Fibroblast of pulmonary artery (primary cell): ENCODE results near the gene PTPRF.
A peak's percentile ranks its signal among the peaks of the same experiment; 100 is the strongest.

ENCODE experiments used
- DNase-seq: peaks from one replicate; pipeline ENCODE4 v3.0.0-alpha.2; 2010; ENCODE audit warnings: low read depth
- H3K4me3 ChIP-seq: replicated peaks from 2 replicates; pipeline ENCODE4 v1.5.1; 2011; ENCODE audit warnings: low read depth, mild to moderate bottlenecking, control low read depth, low read length, moderate library complexity
- CTCF ChIP-seq: IDR thresholded peaks from 2 replicates; pipeline ENCODE4 v1.5.1; 2011; ENCODE audit warnings: mild to moderate bottlenecking, control low read depth, low read length, inconsistent platforms; ENCODE audit errors: missing control alignments

Gene PTPRF

DNA sequence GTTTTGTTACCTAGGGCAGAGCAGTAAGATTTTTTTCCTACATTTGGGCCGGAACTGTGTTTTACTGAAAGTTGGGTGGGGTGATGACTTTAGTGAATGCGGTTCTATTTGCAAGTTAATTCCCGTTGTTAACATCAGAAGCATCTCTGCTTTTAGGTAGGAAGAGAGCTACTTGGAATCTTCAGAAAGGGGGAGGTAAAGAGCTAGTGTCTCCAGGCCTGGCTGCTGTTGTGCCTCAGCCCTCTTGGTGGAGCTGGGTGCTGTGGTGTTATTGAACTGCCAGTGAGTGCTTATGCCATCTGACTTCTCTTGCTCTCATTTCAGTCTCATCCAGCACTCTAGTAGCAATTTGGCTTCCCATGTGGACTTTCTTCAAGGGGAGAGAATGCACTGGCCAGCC, 122.7 kb downstream of the PTPRF start:
- H3K4me3 ChIP-seq = no peak overlapping the region
- TF ChIP-seq CTCF = peak; percentile 58
- DNase-seq = peak; percentile 56

GRCh38 chr1:43653893-43654292, 123.2 kb downstream of the PTPRF start:
- TF ChIP-seq CTCF = no peak
- H3K4me3 ChIP-seq = no peak overlapping the region
- DNase-seq = no peak

GRCh38 chr1:43655953-43656352, 125.3 kb downstream of the PTPRF start:
- no peak for DNase-seq
- H3K4me3 ChIP-seq = no peak overlapping the region
- no peak for TF ChIP-seq CTCF

GRCh38 chr1:43659212-43660166, 128.8 kb downstream of the PTPRF start:
- no peak for TF ChIP-seq CTCF
- no peak overlapping the region for H3K4me3 ChIP-seq
- no peak for DNase-seq

GRCh38 chr1:43660355-43660754, 129.7 kb downstream of the PTPRF start:
- TF ChIP-seq CTCF = no peak
- H3K4me3 ChIP-seq = no peak overlapping the region
- DNase-seq = no peak

DNA sequence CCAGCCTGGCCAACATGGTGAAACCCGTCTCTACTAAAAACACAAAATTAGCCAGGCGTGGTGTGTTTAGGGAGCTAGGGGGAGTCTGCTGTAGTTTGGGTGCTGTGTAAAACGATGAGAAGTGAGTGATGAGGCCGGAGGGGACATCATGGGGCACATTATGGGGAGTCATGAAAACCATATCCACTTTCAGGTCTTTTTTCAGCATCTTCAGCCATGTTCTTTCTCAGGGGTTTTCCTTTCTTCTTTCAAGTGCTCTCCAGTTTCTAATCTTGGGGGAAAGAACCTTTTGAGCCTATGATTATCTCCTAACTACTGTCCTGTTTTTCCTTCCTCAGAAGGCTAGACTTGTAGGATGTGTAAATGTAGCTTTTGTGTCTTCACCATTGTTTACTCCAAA, 133.7 kb downstream of the PTPRF start:
- no peak for TF ChIP-seq CTCF
- H3K4me3 ChIP-seq = no peak overlapping the region
- DNase-seq = no peak

DNA sequence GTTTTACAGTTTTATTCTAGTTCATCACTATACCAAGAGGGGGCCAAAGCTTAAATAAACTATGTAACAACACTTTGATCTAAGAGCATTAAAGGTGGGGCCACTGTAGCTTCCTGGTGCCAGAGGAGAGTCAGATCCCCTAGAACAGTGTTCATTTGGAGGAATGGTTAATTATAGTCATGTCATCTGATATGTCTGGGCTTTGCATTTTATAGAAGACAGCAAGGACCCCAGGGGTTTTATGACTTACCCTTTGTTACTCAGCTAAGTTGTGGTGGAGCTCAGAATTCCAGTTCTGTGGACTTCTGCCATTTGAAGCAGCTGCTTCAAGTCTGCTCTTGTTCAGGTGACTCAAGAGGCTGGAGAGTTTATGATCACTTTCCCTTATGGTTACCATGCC, 135.9 kb downstream of the PTPRF start:
- no peak for TF ChIP-seq CTCF
- no peak for DNase-seq
- no peak overlapping the region for H3K4me3 ChIP-seq
